Measurements from ENCODE around the gene ACVR1C. TPM values are rescaled to one million over a fixed set of nuclear protein-coding genes. Genes with fewer than 3 reads are reported as not detected.
A peak's percentile ranks its signal among the peaks of the same experiment; 100 is the strongest.

ACVR1C gene
- total RNA-seq (1 to 10 TPM; 3.3 to 8.5 TPM), total RNA-seq (4.0 to 5.9 reads per million in 2 donors)

DNA sequence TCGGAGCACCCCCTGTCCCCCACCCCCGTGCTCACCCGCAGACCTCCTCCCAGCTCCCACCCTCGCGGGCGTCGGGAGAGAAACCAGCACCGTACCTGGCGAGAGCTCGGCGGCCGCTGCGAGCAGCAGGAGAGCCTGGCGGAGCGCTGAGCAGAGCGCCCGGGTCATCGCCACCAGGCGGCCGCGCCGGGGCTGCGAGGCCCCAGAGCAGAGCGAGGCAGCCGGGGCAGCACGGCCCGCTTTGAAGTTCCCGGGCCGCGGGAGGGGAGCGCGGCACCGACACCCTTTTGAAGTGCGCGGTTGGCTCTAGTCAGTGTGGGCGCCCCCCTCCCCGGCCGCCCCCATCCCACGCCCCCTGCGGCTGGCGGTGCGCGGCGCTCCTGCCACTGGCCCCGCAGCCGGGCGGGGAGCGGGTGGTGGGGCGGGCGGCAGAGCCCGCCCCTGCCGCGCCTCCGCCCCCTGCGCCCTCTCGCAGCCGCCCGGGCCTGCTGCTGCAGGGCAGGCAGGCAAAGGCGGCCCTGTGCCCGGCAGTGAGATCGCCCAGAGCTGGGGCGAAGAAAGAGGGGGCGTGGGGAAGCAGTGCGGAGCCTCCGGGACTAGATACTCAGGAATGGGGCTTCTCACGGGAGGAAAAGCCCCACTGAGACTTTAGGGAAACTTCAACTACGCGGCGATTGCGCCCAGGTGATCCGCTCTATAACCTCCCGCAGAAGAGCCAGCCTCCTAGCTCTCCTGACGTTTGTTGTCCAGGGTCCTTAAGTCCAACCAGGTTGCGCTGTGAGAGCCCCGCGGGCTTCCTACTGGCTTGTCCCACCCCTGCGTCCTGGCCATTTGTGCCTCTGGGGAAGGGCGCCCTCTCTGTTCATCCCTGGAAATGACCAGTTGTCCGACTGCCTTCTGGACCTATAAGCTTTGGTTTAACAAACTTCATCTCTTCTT lies at the start of gene ACVR1C:
Gene ACVR1C (minus strand): TSS at position 388 of the 939 bp plus-strand sequence. CDS start 220 bp downstream, at position 168.
- peak; percentile 84 for ATAC-seq
- peaks cover 3% of the 10 kb centered on the region for H3K36me3 Mint-ChIP-seq (ENCODE audit: low read depth)
- H3K27me3 Mint-ChIP-seq: no peaks in the 10 kb centered on the region

GRCh38 chr2:157677941-157678340 lies 49.3 kb upstream of the ACVR1C start:
- DNase-seq (no peak), ATAC-seq (no peak)
- H3K36me3 Mint-ChIP-seq (ENCODE audit: low read depth): peaks cover 1% of the 10 kb centered on the region
- no peak overlapping the region for H3K27ac Mint-ChIP-seq
- H3K4me1 Mint-ChIP-seq: peaks cover 1% of the 10 kb centered on the region
- no peak overlapping the region for H3K4me3 Mint-ChIP-seq
- H3K9me3 ChIP-seq (ENCODE audit: control insufficient read depth, low read length, poor library complexity, severe bottlenecking): no peaks in the 10 kb centered on the region
- H3K27me3 Mint-ChIP-seq: peaks cover 6% of the 10 kb centered on the region

More for the DNA sequence above, at the start of gene ACVR1C:
- DNase-seq: peak; percentile 54 to 72 (median 68)
- peaks cover 24% of the 10 kb centered on the region for H3K4me1 Mint-ChIP-seq
- H3K27ac Mint-ChIP-seq: peak within 1 kb of the TSS; percentile 93
- peak within 1 kb of the TSS; percentile 98 for H3K4me3 Mint-ChIP-seq
- H3K9me3 ChIP-seq (ENCODE audit: control insufficient read depth, low read length, poor library complexity, severe bottlenecking): no peaks in the 10 kb centered on the region

GRCh38 chr2:157672129-157672528 lies 43.5 kb upstream of the ACVR1C start:
- Mint-ChIP-seq H3K36me3 (ENCODE audit: low read depth) (peaks cover 4% of the 10 kb centered on the region), H3K27ac (no peak overlapping the region), H3K4me1 (no peaks in the 10 kb centered on the region), H3K4me3 (no peak overlapping the region), H3K27me3 (peaks cover 6% of the 10 kb centered on the region)
- no peaks in the 10 kb centered on the region for H3K9me3 ChIP-seq (ENCODE audit: control insufficient read depth, low read length, poor library complexity, severe bottlenecking)
- ATAC-seq (no peak), DNase-seq (no peak)

GRCh38 chr2:157662401-157662800 lies 33.7 kb upstream of the ACVR1C start:
- no peak overlapping the region for H3K27ac Mint-ChIP-seq
- H3K4me1 Mint-ChIP-seq: no peaks in the 10 kb centered on the region
- H3K9me3 ChIP-seq (ENCODE audit: control insufficient read depth, low read length, poor library complexity, severe bottlenecking): no peaks in the 10 kb centered on the region
- H3K27me3 Mint-ChIP-seq: no peaks in the 10 kb centered on the region
- DNase-seq (no peak), ATAC-seq (no peak)
- no peak overlapping the region for H3K4me3 Mint-ChIP-seq
- no peaks in the 10 kb centered on the region for H3K36me3 Mint-ChIP-seq (ENCODE audit: low read depth)

DNA sequence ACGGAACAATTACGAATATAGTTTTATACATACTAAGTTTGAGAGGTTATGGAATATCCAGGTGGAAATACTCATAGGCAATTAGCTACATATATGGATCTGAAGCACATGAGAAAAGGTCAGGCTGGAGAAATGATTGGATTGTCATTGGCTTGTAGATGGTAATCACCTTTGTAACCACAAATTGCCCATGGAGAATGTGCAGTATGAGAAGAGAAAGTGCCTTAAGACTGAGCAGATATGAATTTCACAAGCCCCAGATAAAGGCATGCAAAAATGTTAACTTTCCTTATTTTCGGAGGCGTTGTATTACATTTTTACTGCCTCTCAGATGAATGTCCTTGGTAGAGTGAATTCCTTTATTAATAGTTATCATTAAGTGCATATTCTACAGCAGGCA lies 33.1 kb upstream of the ACVR1C start:
- Mint-ChIP-seq H3K27me3 (no peaks in the 10 kb centered on the region), H3K27ac (no peak overlapping the region), H3K4me1 (no peaks in the 10 kb centered on the region), H3K36me3 (ENCODE audit: low read depth) (no peaks in the 10 kb centered on the region), H3K4me3 (no peak overlapping the region)
- no peak for ATAC-seq
- no peaks in the 10 kb centered on the region for H3K9me3 ChIP-seq (ENCODE audit: control insufficient read depth, low read length, poor library complexity, severe bottlenecking)
- DNase-seq: no peak

- DNase-seq (no peak), ATAC-seq (no peak)
- H3K4me1 Mint-ChIP-seq: no peaks in the 10 kb centered on the region
- no peaks in the 10 kb centered on the region for H3K36me3 Mint-ChIP-seq (ENCODE audit: low read depth)
- H3K27me3 Mint-ChIP-seq: no peaks in the 10 kb centered on the region
- no peaks in the 10 kb centered on the region for H3K9me3 ChIP-seq (ENCODE audit: control insufficient read depth, low read length, poor library complexity, severe bottlenecking)
- no peak overlapping the region for H3K27ac Mint-ChIP-seq
- no peak overlapping the region for H3K4me3 Mint-ChIP-seq
Measured at GRCh38 chr2:157657858-157658257, 29.2 kb upstream of the ACVR1C start.

DNA sequence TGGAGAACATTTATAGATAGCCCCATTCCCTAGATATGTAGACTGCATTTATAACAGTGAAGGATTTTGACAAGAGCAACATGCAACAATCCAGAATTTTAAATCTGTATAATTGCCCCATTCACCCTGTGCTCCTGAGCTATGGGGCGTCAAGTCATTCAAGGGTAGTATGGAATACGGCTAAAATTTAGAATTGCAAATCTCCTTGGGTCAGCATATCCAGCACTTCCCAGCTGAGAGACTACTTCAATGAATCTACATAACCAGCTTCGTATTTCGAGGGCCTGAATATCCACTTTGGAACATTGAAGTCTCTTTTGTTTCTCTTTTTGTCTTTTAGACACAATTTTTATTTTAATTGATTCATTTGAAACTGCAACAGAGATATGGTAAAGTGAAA lies 28.4 kb upstream of the ACVR1C start:
- Mint-ChIP-seq H3K36me3 (ENCODE audit: low read depth) (no peaks in the 10 kb centered on the region), H3K4me1 (no peaks in the 10 kb centered on the region)
- no peaks in the 10 kb centered on the region for H3K9me3 ChIP-seq (ENCODE audit: control insufficient read depth, low read length, poor library complexity, severe bottlenecking)

GRCh38 chr2:157644776-157645175 lies 16.1 kb upstream of the ACVR1C start:
- H3K9me3 ChIP-seq (ENCODE audit: control insufficient read depth, low read length, poor library complexity, severe bottlenecking): no peaks in the 10 kb centered on the region
- DNase-seq: no peak
- no peaks in the 10 kb centered on the region for H3K4me1 Mint-ChIP-seq
- no peak overlapping the region for H3K27ac Mint-ChIP-seq
- no peak for ATAC-seq
- no peak overlapping the region for H3K4me3 Mint-ChIP-seq
- peaks cover 2% of the 10 kb centered on the region for H3K36me3 Mint-ChIP-seq (ENCODE audit: low read depth)
- H3K27me3 Mint-ChIP-seq: peaks cover 9% of the 10 kb centered on the region

More for the DNA sequence above, 28.4 kb upstream of the ACVR1C start:
- Mint-ChIP-seq H3K4me3 (no peak overlapping the region), H3K27me3 (no peaks in the 10 kb centered on the region), H3K27ac (no peak overlapping the region)
- no peak for DNase-seq
- ATAC-seq: no peak

GRCh38 chr2:157631861-157632260 lies 3.2 kb upstream of the ACVR1C start:
- no peak overlapping the region for H3K27ac Mint-ChIP-seq
- H3K36me3 Mint-ChIP-seq (ENCODE audit: low read depth): peaks cover 3% of the 10 kb centered on the region
- no peaks in the 10 kb centered on the region for H3K9me3 ChIP-seq (ENCODE audit: control insufficient read depth, low read length, poor library complexity, severe bottlenecking)
- ATAC-seq: no peak
- DNase-seq: no peak
- H3K4me1 Mint-ChIP-seq: peaks cover 15% of the 10 kb centered on the region
- H3K4me3 Mint-ChIP-seq: no peak overlapping the region
- H3K27me3 Mint-ChIP-seq: peaks cover 7% of the 10 kb centered on the region

DNA sequence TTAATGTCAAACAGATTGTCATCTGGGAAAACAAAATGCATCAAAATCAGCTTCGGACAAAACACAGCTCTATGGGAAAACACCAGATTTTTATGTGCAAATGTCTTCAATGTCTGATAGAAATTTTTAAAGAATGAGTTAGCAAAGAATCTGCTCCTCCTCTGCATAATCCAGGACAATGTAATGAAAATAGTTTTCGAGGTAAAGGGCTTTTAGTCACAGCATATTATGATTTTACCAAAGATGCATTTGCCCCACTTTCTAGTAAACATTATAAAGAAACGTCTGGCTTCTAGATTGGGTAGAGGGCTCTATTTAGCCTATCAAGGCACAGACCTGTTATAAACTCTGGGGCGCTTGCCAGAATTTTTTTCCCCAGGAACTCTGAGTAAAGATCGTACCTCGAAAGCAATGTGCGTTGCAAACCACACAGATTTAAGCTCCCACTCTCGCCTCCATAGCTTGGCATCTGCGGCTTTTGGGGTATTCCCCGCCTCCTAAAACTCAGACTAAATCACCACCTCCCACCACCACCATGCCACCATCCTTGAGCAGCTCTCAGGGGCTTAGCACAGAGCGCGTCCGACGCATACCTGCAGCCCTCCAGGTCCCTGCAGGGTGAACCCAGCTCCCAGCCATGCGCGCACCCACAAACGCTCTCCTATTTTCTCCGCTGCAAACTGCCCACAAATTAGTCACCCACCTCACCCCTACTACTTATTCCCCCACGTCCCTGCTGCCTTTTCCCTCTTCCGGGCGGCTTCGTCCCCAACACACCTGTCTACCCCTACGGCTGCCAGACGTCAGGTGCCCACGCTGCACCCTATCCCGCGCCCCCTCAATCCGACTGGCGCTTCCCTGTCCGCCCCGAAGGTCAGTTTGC lies 829 bp downstream of the ACVR1C start:
- peaks cover 24% of the 10 kb centered on the region for H3K4me1 Mint-ChIP-seq
- peak; percentile 47 for ATAC-seq
- peaks cover 3% of the 10 kb centered on the region for H3K36me3 Mint-ChIP-seq (ENCODE audit: low read depth)
- peak overlapping the region; percentile 93 for H3K27ac Mint-ChIP-seq
- H3K4me3 Mint-ChIP-seq: peak overlapping the region; percentile 98
- no peaks in the 10 kb centered on the region for H3K27me3 Mint-ChIP-seq
- peak; percentile 7 to 21 (median 12) for DNase-seq
- no peaks in the 10 kb centered on the region for H3K9me3 ChIP-seq (ENCODE audit: control insufficient read depth, low read length, poor library complexity, severe bottlenecking)

- ATAC-seq: no peak
- Mint-ChIP-seq H3K4me3 (peak overlapping the region; percentile 85), H3K27ac (peak overlapping the region; percentile 56), H3K27me3 (no peaks in the 10 kb centered on the region), H3K4me1 (peaks cover 22% of the 10 kb centered on the region), H3K36me3 (ENCODE audit: low read depth) (peaks cover 3% of the 10 kb centered on the region)
- H3K9me3 ChIP-seq (ENCODE audit: control insufficient read depth, low read length, poor library complexity, severe bottlenecking): no peaks in the 10 kb centered on the region
- no peak for DNase-seq
Measured at GRCh38 chr2:157625296-157625695, 3.4 kb downstream of the ACVR1C start.

GRCh38 chr2:157620956-157621355 lies 7.7 kb downstream of the ACVR1C start:
- H3K36me3 Mint-ChIP-seq (ENCODE audit: low read depth): peaks cover 2% of the 10 kb centered on the region
- ATAC-seq (no peak), DNase-seq (no peak)
- no peaks in the 10 kb centered on the region for H3K9me3 ChIP-seq (ENCODE audit: control insufficient read depth, low read length, poor library complexity, severe bottlenecking)
- peaks cover 14% of the 10 kb centered on the region for H3K4me1 Mint-ChIP-seq
- H3K27ac Mint-ChIP-seq: no peak overlapping the region
- no peak overlapping the region for H3K4me3 Mint-ChIP-seq
- peaks cover 5% of the 10 kb centered on the region for H3K27me3 Mint-ChIP-seq

DNA sequence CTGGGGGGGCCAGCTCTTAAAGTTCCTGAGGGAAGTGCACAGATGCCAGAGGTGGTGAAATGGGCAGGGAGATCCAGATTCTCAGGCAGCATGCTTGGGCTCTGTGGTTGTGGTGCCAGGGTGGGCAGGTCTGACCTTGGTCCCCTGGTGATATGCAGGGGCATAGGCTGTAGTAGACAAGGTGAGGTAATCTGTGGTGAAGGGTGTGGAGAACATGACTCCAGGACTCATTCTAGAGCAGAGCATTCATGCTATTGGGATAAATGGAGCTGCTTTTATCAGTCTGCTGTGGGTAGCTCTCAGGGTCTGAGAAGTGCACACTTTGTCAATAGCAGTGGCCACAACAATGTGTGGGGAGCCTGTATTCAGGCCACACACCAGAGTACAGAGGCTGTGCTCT lies 16.9 kb downstream of the ACVR1C start:
- Mint-ChIP-seq H3K4me1 (peaks cover 9% of the 10 kb centered on the region), H3K4me3 (no peak overlapping the region)

More for the DNA sequence above, 16.9 kb downstream of the ACVR1C start:
- Mint-ChIP-seq H3K36me3 (ENCODE audit: low read depth) (peaks cover 6% of the 10 kb centered on the region), H3K27ac (no peak overlapping the region), H3K27me3 (no peaks in the 10 kb centered on the region)
- ATAC-seq: no peak
- H3K9me3 ChIP-seq (ENCODE audit: control insufficient read depth, low read length, poor library complexity, severe bottlenecking): peaks cover 4% of the 10 kb centered on the region
- no peak for DNase-seq

Measured in T-helper 17 cell (primary cell).